Stomach smooth muscle (tissue), 2 donors: ENCODE data around the gene PRCD.

Experiments used
- H3K27ac ChIP-seq: one replicate; pipeline ENCODE4 v1.7.0; 2013; ENCODE audit warnings: mild to moderate bottlenecking, low read length, inconsistent platforms
- H3K27me3 ChIP-seq, 2 donors: one replicate each; pipeline ENCODE4 v1.7.0; 2013; ENCODE audit warnings: low read length in 2 of 2; ENCODE audit not compliant: insufficient read depth in 2 of 2, control insufficient read depth in 1 of 2
- H3K36me3 ChIP-seq, 2 donors: one replicate each; pipeline ENCODE4 v1.7.0; 2013; ENCODE audit warnings: low read length in 2 of 2; ENCODE audit not compliant: control insufficient read depth in 2 of 2, insufficient read depth in 2 of 2
- H3K4me1 ChIP-seq: one replicate; pipeline ENCODE4 v1.7.0; 2013; ENCODE audit warnings: low read length; ENCODE audit not compliant: control insufficient read depth, insufficient read depth
- H3K4me3 ChIP-seq, 2 donors: one replicate each; pipeline ENCODE4 v1.7.0; 2013; ENCODE audit warnings: low read length in 2 of 2
- H3K9ac ChIP-seq, 2 donors: one replicate each; pipeline ENCODE4 v1.7.0; 2013; ENCODE audit warnings: low read length in 2 of 2, mild to moderate bottlenecking in 1 of 2
- H3K9me3 ChIP-seq, 2 donors: one replicate each; pipeline ENCODE4 v1.7.0; 2013; ENCODE audit warnings: low read length in 2 of 2; ENCODE audit not compliant: control insufficient read depth in 2 of 2
- donor health status: healthy.
- donor health status: Pancreatic carcinoma.

PRCD gene

DNA sequence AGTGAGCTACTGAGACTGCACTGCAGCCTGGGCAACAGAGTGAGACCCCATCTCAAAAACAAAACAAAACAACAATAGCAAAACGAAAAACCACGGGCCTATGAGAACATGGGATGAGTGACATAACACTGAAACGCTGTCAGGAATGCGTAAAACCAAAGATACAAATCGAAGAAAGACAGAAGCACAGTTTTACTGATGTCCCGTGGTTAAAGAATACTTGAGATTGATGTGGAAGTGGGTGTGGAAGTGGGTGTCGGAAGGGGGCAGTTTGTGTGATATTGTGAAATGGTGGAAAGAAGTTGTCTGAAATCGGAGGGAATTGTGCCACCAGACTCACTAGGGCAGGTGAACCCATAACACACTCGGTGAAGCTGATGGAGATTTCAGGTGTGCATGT lies 36.3 kb downstream of the PRCD start:
- Histone ChIP-seq H3K4me1 (peaks cover 3% of the 10 kb centered on the region), H3K27me3 (no peaks in the 10 kb centered on the region), H3K36me3 (no peaks in the 10 kb centered on the region), H3K4me3 (no peak overlapping the region), H3K9ac (no peak overlapping the region), H3K27ac (no peak overlapping the region), H3K9me3 (no peaks in the 10 kb centered on the region)

DNA sequence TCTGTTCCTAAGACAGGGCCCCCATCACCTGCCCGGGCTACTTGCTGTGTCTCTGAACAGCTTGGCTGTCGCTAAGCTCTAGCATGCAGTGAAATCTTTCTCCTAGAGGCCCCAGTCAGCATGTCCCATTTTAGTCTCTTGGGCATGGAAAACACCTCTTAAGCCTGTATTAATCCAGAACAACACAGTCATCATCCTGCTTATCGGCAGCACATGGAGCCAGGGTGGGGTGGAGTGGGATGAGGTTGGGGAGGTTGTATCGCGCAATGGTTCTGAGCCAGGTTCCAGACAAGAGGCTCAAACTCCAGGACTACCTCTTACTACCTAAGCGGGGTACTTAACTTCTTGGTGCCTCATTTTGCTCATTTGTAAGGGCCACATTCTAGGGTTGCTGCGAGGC lies 38.0 kb downstream of the PRCD start:
- H3K4me1 ChIP-seq: peaks cover 3% of the 10 kb centered on the region
- H3K9ac ChIP-seq: no peak overlapping the region
- H3K27me3 ChIP-seq: no peaks in the 10 kb centered on the region
- H3K4me3 ChIP-seq: no peak overlapping the region
- H3K27ac ChIP-seq: no peak overlapping the region
- no peaks in the 10 kb centered on the region for H3K36me3 ChIP-seq
- H3K9me3 ChIP-seq: no peaks in the 10 kb centered on the region

DNA sequence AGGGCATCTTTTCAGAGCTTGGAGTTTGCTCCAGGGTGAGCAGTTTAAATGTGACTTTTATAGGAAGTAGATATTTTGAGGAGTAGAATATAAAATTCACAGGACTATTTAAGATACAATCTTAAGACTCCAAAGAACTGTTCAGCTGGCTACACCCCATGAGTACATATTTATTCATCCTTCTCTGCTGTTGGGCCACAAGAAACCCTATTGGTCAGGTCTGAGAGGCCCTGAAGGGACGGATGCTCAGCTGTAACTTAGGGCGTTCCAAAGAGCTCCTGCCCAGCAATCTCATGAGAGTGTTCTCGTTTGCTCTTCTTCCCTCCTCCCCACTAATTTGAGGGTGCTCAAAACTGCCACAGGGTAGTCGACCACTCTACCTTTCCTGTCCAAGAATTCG lies 38.5 kb downstream of the PRCD start:
- peaks cover 3% of the 10 kb centered on the region for H3K4me1 ChIP-seq
- no peak overlapping the region for H3K4me3 ChIP-seq
- no peak overlapping the region for H3K27ac ChIP-seq
- H3K9ac ChIP-seq: no peak overlapping the region
- no peaks in the 10 kb centered on the region for H3K36me3 ChIP-seq
- H3K27me3 ChIP-seq: no peaks in the 10 kb centered on the region
- H3K9me3 ChIP-seq: no peaks in the 10 kb centered on the region

DNA sequence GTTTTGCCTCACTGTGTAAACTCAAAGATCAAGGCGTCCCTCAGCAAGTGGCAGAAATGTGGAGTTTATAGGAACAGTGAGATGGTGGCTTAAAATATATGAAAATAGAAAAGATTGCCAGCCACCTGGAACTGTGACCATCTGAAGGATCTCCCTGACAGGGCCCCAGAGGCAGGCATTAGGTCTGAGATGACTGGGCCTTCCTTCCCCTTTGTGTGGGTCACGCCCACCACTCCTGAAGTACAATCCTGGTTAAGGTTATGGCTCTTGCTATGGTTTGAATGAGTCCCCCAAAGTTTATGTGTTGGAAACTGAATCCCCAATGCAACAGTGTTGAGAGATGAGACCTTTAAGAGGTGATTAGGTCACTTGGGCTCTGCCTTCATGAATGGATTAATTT lies 39.4 kb downstream of the PRCD start:
- peaks cover 0 to 1% of the 10 kb centered on the region in 2 donors for H3K27me3 ChIP-seq
- H3K4me1 ChIP-seq: peaks cover 3% of the 10 kb centered on the region
- H3K4me3 ChIP-seq: no peak overlapping the region
- H3K27ac ChIP-seq: no peak overlapping the region
- H3K36me3 ChIP-seq: no peaks in the 10 kb centered on the region
- no peaks in the 10 kb centered on the region for H3K9me3 ChIP-seq
- H3K9ac ChIP-seq: no peak overlapping the region

DNA sequence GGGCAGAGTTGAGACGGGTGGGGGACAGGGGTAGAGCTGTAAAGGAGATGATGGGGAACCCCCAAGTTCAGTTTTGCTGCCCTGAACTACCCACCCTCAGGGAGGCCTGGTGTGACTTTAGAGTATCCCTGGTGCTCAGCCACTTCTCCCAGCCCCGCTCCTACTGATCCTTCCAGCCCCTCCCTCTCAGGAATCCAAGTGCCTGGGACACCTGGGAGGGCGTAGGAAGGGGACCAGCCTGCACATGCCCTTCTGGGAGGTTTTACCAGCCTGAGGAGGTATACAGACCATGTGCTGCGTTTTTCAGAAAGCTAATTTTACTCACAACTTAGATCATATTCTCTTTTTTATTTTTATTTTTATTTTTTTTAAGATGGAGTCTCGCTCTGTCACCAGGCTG lies 41.7 kb downstream of the PRCD start:
- Histone ChIP-seq H3K4me1 (peaks cover 19% of the 10 kb centered on the region), H3K36me3 (no peaks in the 10 kb centered on the region), H3K27ac (no peak overlapping the region), H3K4me3 (no peak overlapping the region), H3K9me3 (no peaks in the 10 kb centered on the region), H3K27me3 (peaks cover 7 to 22% of the 10 kb centered on the region in 2 donors), H3K9ac (no peak overlapping the region)

DNA sequence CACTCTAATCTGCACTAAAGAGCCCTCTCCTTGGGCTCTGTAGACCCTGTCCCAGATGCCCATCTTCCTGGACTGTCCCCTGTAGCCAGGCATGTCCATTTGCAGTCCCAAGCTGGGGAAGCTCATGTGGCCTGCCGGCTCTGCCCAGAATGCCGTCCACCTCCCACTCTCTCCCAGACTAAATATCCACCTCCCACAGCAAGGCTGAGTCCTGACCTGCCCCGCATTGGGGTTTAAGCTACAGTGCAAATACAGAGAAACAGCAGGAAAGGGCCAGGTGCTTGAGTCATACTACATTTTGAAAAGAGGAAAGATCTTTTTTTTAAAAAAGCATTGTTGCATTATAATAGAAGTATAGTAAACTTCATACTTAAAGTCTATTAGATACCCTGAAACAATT lies 42.8 kb downstream of the PRCD start:
- Histone ChIP-seq H3K9ac (no peak overlapping the region), H3K36me3 (no peaks in the 10 kb centered on the region), H3K4me3 (no peak overlapping the region), H3K27ac (no peak overlapping the region), H3K27me3 (peaks cover 15 to 29% of the 10 kb centered on the region in 2 donors), H3K4me1 (peaks cover 19% of the 10 kb centered on the region), H3K9me3 (no peaks in the 10 kb centered on the region)

DNA sequence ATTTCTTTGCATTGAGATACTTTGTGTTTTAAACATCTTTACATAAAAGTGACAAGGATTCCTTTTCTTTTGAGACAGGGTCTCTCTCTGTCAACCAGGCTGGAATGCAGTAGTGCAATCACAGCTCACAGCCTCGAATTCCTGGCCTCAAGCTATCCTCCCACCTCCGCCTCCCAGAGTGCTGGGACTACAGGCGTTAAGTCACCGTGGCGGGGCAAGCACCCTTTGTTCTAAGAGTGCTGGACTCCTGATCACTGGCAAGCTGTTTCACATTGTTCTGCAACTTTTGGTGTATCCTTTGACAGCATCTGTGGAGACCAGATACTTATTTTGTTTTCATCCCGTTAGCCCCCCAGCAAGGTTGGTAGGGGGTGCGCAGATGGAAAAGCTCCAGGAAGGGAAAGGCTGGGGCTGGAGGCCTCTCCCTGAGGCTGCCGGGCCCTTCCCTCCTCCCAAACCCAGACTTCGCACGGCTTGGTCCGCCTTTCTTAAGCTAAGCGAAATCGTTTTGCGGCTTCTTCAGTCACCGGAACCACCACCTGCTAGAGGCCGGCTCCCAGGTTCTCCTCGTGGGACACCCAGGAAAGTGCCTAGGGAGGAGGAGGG lies 44.7 kb downstream of the PRCD start:
- peak overlapping the region; percentile 67 to 71 for H3K4me3 ChIP-seq

DNA sequence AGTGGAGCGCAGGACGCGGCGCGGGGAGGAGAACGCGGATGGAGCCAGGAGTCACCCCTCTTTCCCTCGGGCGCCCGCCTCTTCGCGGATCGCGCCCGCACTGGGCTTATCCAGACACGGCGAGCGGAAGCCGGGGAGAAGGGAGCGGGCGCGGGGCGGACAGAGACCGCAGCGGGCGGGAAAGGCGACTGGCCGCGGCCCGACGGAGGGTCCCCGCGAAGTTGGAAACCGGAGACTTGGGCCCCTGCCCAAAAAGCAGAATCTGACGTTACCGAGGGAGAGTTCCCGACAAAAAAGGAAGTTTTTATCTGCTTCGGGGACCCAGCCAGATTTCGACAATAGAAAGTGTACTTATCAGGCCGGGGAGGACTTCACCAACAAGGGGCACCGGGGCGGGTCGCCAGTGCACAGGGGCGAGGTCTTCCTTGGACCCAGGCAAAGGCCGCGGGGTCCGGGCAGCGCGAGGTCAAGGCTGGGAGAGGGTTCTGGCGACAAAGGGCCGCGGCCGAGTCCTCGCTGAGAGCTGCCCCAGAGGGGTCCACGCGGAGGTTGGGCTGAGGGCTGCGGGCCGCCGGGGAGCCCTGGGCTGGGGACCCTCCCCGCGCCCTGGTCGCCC lies 45.3 kb downstream of the PRCD start:
- no peaks in the 10 kb centered on the region for H3K36me3 ChIP-seq
- peaks cover 19% of the 10 kb centered on the region for H3K4me1 ChIP-seq
- peaks cover 22 to 36% of the 10 kb centered on the region in 2 donors for H3K27me3 ChIP-seq
- no peak overlapping the region for H3K27ac ChIP-seq
- H3K9me3 ChIP-seq: no peaks in the 10 kb centered on the region
- peak overlapping the region; percentile 67 to 71 for H3K4me3 ChIP-seq
- peak overlapping the region; percentile 21 to 42 for H3K9ac ChIP-seq

More for the DNA sequence above, 44.7 kb downstream of the PRCD start:
- Histone ChIP-seq H3K9ac (no peak overlapping the region), H3K4me1 (peaks cover 19% of the 10 kb centered on the region), H3K36me3 (no peaks in the 10 kb centered on the region), H3K27ac (no peak overlapping the region), H3K9me3 (no peaks in the 10 kb centered on the region), H3K27me3 (peaks cover 22 to 36% of the 10 kb centered on the region in 2 donors)

DNA sequence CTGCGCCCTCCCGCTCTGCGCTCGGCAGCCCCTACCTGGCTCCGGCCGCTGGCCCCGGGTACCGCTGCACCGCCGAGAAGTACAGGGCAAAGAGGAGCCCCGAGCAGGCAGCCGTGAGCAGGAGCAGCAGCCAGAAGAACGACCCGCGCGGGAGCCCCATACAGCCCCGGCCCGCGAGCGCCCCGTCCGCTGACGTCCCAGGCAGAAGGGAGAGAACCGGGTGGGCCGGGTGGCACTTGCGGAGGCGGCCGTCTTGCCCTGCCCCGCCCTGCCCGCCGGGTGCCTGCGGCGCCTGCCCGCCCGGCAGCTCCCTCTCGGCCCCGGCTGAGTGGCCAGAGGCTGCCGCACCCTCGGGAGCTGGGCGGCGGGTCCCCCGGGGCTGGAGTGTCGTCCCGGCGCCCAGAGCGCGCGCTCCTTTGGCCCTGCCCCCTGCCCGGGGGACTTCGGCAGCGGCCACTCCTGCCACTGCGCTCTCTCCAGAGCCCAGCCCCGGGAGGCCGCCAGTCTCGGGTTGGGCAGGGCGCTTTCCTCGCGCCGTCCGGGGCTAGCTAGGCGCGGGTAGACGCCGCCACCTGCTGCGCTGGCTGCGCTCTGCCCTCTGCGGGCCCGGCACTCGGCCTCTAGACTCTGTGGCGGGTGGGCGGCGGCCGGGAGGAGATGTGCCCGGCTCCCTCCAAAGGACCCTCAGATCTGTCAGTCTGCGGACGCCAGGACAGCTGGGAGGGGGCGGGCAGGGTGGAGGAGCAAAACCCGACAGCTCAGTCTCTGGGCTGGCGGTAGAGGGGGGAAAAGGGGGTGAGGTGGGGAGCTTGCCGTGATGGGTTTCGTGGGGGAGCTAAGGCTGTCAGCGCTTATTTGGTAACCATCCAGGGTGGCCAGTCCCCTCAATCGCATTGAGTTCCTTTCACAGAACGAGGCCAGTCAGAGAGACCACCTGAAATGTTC lies 46.1 kb downstream of the PRCD start, which contains the start of gene ST6GALNAC2:
Gene ST6GALNAC2, minus strand, starts transcription at position 212 of the 945 bp plus-strand sequence. Its CDS starts 52 bp downstream, at position 160.
- H3K27ac ChIP-seq: no peak within 1 kb of the TSS
- no peaks in the 10 kb centered on the region for H3K9me3 ChIP-seq

DNA sequence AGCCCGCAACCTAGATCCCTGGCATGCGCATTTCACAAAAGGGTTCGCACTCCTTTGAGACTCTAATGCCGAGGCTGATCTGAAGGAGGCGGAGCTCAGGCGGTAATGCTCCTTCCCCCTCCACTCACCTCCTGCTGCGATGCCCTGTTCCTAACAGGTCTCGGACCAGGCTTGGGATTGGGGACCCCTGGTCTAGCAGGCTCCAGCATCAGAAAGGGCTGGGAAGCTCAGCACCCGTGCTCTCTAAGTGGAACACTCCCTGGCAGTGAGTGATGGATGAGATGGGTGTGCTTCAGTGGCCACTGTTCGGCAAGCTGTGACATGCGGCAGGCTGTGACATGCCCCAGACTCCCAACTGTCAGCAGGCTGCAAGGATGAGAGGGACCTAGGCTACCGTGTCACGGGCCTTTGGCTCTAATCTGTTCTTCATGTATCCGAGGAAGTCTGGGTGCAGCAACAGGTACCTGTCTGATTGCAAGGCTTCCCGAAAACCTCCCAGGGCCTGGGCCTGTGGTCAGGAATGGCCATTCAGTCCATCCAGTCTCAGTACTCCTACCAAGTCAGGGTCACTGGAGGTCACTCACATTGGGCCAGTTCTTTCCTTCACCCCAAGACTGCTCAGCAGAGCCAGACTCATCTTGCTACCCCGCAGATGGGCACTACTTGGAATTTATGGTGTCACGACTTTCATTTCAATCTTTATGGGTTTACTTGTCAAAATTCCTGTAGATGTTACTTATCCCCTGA lies 47.1 kb downstream of the PRCD start:
- Histone ChIP-seq H3K9me3 (no peaks in the 10 kb centered on the region), H3K27me3 (peaks cover 22 to 36% of the 10 kb centered on the region in 2 donors), H3K36me3 (no peaks in the 10 kb centered on the region), H3K4me3 (no peak overlapping the region), H3K4me1 (peaks cover 19% of the 10 kb centered on the region), H3K27ac (no peak overlapping the region), H3K9ac (no peak overlapping the region)

More for the DNA sequence above, 46.1 kb downstream of the PRCD start, which contains the start of gene ST6GALNAC2:
- H3K9ac ChIP-seq: peak within 1 kb of the TSS; percentile 21 to 42
- peaks cover 19% of the 10 kb centered on the region for H3K4me1 ChIP-seq
- peaks cover 22 to 36% of the 10 kb centered on the region in 2 donors for H3K27me3 ChIP-seq
- peak within 1 kb of the TSS; percentile 67 to 71 for H3K4me3 ChIP-seq
- no peaks in the 10 kb centered on the region for H3K36me3 ChIP-seq
